HT1080 (cell line): ENCODE results near the gene GPC2. TPM values are rescaled to one million over a fixed set of nuclear protein-coding genes. Genes with fewer than 3 reads are reported as not detected.

Experiments used
- DNase-seq: peaks from one replicate; pipeline ENCODE4 v3.0.0-alpha.2; 2015; ENCODE audit warnings: low read depth
- total RNA-seq: library from RNA; depleted of rRNA; stranded (reverse); fragments of >200 nt; shearing (Covaris generic); gene quantifications from 2 replicates; pipeline ENCODE4 v1.2.3, GENCODE V29; 2014

GPC2 gene
- total RNA-seq, 1 experiment from 2014 or later = 0.51 TPM

GRCh38 chr7:100170101-100170897 lies 6.9 kb downstream of the GPC2 start:
- no peak for DNase-seq

- DNase-seq = no peak
Observed at GRCh38 chr7:100169147-100169850, 7.9 kb downstream of the GPC2 start.

- DNase-seq = no peak
Observed at GRCh38 chr7:100167912-100168323, 9.3 kb downstream of the GPC2 start.

GRCh38 chr7:100166970-100167911 lies 9.9 kb downstream of the GPC2 start:
- no peak for DNase-seq

GRCh38 chr7:100166317-100166940 lies 10.8 kb downstream of the GPC2 start:
- no peak for DNase-seq

- no peak for DNase-seq
Observed at GRCh38 chr7:100163871-100164270, 13.3 kb downstream of the GPC2 start.

GRCh38 chr7:100163006-100163531 lies 14.1 kb downstream of the GPC2 start:
- DNase-seq = no peak

- no peak for DNase-seq
Observed at GRCh38 chr7:100160067-100160466, 17.1 kb downstream of the GPC2 start.

- peak; percentile 38 for DNase-seq
Observed at GRCh38 chr7:100159099-100159623, 18.0 kb downstream of the GPC2 start.

- DNase-seq = peak; percentile 82
Observed at GRCh38 chr7:100158229-100159098, 18.7 kb downstream of the GPC2 start, which contains the start of gene TRAPPC14. TSS of gene TRAPPC14 (minus strand) at chr7:100158723. CDS start at chr7:100158499, 224 bp downstream.

GRCh38 chr7:100157334-100158228 lies 19.6 kb downstream of the GPC2 start:
- DNase-seq = no peak

- no peak for DNase-seq
Observed at GRCh38 chr7:100157069-100157333, 20.2 kb downstream of the GPC2 start.

- no peak for DNase-seq
Observed at GRCh38 chr7:100156331-100157068, 20.7 kb downstream of the GPC2 start.

- no peak for DNase-seq
Observed at GRCh38 chr7:100155553-100156317, 21.4 kb downstream of the GPC2 start.

- no peak for DNase-seq
Observed at GRCh38 chr7:100154651-100155491, 22.3 kb downstream of the GPC2 start.
